Muscle layer of colon (tissue), 2 donors: Measurements from ENCODE around the gene NDUFS6.

Source experiments
- H3K27ac ChIP-seq: one replicate; pipeline ENCODE4 v1.7.0; 2013; ENCODE audit warnings: low read depth, mild to moderate bottlenecking, low read length, moderate library complexity
- H3K27me3 ChIP-seq, 2 donors: one replicate each; pipeline ENCODE4 v1.7.0; 2013; ENCODE audit warnings: low read length in 2 of 2, mild to moderate bottlenecking in 2 of 2; ENCODE audit not compliant: insufficient read depth in 2 of 2, control insufficient read depth in 1 of 2
- H3K36me3 ChIP-seq: one replicate; pipeline ENCODE4 v1.7.0; 2013; ENCODE audit warnings: mild to moderate bottlenecking, low read length; ENCODE audit not compliant: insufficient read depth
- H3K4me1 ChIP-seq: one replicate; pipeline ENCODE4 v1.7.0; 2013; ENCODE audit warnings: mild to moderate bottlenecking, low read length; ENCODE audit not compliant: insufficient read depth
- H3K4me3 ChIP-seq, 2 donors: one replicate each; pipeline ENCODE4 v1.7.0; 2013; ENCODE audit warnings: low read length in 2 of 2, low read depth in 1 of 2, mild to moderate bottlenecking in 1 of 2, moderate library complexity in 1 of 2
- H3K9ac ChIP-seq: one replicate; pipeline ENCODE4 v1.7.0; 2013; ENCODE audit warnings: low read length
- H3K9me3 ChIP-seq: one replicate; pipeline ENCODE4 v1.7.0; 2013; ENCODE audit warnings: mild to moderate bottlenecking, low read length
- donor health status: abdominal sarcoma.
- donor health status: Adenocarcinoma of cecum.

NDUFS6 gene

DNA sequence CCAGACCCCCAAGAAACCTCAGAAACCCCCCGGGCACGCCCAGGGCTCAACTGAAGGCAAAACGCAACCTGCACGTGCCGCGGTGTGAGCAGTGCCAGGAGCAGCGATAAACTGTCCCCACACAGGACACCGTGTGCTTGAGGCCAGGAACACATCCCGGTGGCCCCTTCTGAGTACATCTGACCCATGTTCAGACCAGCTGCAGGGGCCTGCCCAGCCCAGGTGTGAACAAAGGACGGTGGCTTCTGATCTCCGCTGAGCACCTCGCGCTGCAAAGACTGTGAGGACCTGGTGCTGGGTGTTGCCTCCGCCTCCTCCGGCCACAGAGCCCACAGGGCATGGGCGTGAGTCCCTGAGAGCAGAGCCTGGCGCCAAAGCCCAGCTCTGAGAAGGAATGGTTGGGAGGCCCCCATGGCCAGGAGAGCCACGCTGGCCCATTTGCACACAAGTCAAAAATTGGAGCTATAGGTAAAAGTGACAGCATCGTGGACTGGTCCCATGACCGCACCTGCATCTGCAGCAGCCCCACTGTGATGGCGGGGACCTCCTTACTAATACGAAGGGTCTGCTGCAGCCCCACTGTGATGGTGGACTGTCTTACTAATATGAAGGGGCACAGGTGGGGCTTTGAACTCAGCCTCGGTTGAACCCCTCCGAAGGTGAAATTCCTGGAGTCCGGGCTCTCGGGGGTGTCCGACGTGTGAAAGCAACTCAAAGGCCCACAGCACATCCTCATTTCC, 31.5 kb downstream of the NDUFS6 start:
- no peak overlapping the region for H3K9ac ChIP-seq
- H3K4me3 ChIP-seq: no peak overlapping the region
- no peaks in the 10 kb centered on the region for H3K27me3 ChIP-seq
- no peak overlapping the region for H3K27ac ChIP-seq
- no peaks in the 10 kb centered on the region for H3K4me1 ChIP-seq
- H3K9me3 ChIP-seq: no peaks in the 10 kb centered on the region
- H3K36me3 ChIP-seq: no peaks in the 10 kb centered on the region

GRCh38 chr5:1833264-1834021, 32.2 kb downstream of the NDUFS6 start:
- H3K4me3 ChIP-seq: no peak overlapping the region
- no peaks in the 10 kb centered on the region for H3K4me1 ChIP-seq
- H3K36me3 ChIP-seq: no peaks in the 10 kb centered on the region
- no peak overlapping the region for H3K27ac ChIP-seq
- H3K9me3 ChIP-seq: no peaks in the 10 kb centered on the region
- no peaks in the 10 kb centered on the region for H3K27me3 ChIP-seq
- no peak overlapping the region for H3K9ac ChIP-seq

DNA sequence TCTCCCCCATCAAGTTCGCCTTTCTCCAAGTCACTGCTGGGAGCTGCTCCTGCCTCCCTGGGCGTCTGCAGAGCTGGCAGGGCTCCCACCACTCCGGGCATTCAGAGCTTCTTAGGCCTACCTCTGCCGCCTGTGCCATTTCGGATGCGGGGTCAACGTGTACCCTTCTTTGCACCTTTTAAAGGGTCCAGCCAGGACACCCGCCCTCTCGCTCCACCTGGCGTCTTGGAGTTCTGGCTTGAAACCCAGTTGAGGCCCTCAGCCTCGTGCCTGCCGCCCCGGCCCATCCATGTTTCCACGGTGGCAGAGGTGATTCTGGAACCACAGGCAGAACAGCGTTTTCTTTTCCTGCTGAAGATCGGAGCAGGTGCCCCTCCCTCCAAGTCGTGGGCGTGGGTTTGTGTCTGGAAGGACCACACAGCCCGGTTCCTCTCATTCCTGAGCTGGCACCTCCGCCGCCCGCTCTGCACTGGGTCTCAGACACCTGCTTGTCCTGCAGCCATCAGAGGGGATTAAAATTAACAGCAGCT, 32.9 kb downstream of the NDUFS6 start:
- Histone ChIP-seq H3K9me3 (no peaks in the 10 kb centered on the region), H3K36me3 (no peaks in the 10 kb centered on the region), H3K27me3 (no peaks in the 10 kb centered on the region), H3K4me3 (no peak overlapping the region), H3K9ac (no peak overlapping the region), H3K4me1 (no peaks in the 10 kb centered on the region), H3K27ac (no peak overlapping the region)

- no peaks in the 10 kb centered on the region for H3K27me3 ChIP-seq
- H3K9me3 ChIP-seq: no peaks in the 10 kb centered on the region
Observed at GRCh38 chr5:1834721-1835429, 33.7 kb downstream of the NDUFS6 start.

GRCh38 chr5:1835431-1835830, 34.2 kb downstream of the NDUFS6 start:
- no peaks in the 10 kb centered on the region for H3K9me3 ChIP-seq
- no peaks in the 10 kb centered on the region for H3K4me1 ChIP-seq
- H3K27ac ChIP-seq: no peak overlapping the region
- H3K36me3 ChIP-seq: no peaks in the 10 kb centered on the region
- H3K27me3 ChIP-seq: peaks cover 0 to under 1% of the 10 kb centered on the region in 2 donors
- no peak overlapping the region for H3K4me3 ChIP-seq
- no peak overlapping the region for H3K9ac ChIP-seq

More at GRCh38 chr5:1834721-1835429, 33.7 kb downstream of the NDUFS6 start:
- Histone ChIP-seq H3K4me3 (no peak overlapping the region), H3K27ac (no peak overlapping the region), H3K36me3 (no peaks in the 10 kb centered on the region), H3K9ac (no peak overlapping the region), H3K4me1 (no peaks in the 10 kb centered on the region)

DNA sequence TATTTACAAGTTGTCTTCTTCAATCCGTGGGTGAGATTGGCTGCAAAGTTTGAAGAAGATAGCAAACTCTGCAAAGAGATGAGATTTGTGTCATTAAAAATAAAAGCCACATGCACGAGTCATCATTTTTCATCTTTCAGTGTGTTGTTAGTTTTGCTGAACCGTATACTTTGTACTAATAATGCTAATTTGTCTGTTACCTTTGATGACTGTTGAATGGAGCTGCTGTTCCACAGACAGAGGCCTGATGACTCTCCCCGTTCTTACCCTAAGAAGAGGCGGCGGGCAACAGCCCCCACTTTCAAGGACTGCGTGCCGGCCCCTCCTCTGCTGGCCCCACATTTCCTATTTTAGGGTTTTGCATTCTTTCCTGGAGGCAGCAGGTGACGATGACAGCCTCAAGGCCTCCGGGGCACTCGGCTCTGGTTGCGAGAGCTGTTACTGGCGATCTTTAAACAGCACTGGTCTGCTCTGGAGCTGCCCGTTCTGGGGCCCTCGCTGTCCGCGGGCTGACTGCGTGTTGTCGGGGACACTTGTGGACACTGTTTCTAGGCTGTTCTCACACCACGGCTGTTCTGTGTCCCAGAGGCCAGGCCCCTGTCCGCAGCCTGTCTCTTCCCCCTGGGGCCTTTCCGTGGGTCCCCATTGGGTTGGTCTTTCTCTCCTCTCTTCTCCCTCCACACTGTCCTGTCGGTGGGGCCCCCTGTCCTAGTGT, 35.1 kb downstream of the NDUFS6 start:
- no peak overlapping the region for H3K4me3 ChIP-seq
- H3K4me1 ChIP-seq: no peaks in the 10 kb centered on the region
- H3K27ac ChIP-seq: no peak overlapping the region
- H3K9ac ChIP-seq: no peak overlapping the region
- peaks cover 0 to 9% of the 10 kb centered on the region in 2 donors for H3K27me3 ChIP-seq
- no peaks in the 10 kb centered on the region for H3K9me3 ChIP-seq
- no peaks in the 10 kb centered on the region for H3K36me3 ChIP-seq

GRCh38 chr5:1836891-1837880, 36.0 kb downstream of the NDUFS6 start:
- Histone ChIP-seq H3K36me3 (no peaks in the 10 kb centered on the region), H3K4me1 (no peaks in the 10 kb centered on the region), H3K9ac (no peak overlapping the region), H3K27me3 (peaks cover 0 to 10% of the 10 kb centered on the region in 2 donors), H3K4me3 (no peak overlapping the region), H3K9me3 (no peaks in the 10 kb centered on the region), H3K27ac (no peak overlapping the region)

DNA sequence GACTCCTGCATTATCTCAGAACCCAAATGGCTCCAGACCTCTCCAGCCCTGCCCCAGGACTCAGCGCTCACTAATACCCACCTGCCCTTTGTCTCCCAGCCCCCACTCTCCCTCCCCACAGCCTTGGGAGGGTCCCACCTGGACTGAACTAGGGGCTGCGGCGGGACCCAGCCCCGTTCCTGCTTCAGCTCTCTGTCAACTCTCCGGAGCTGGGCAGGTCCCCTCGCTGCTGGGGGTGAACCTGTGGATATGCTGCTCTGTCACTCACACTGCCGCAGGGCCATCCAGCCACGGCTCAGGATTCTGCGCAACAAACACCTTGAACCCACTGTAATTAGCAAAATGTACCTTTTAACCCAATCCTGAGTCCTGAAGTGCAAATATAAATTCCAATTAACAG, 36.8 kb downstream of the NDUFS6 start:
- Histone ChIP-seq H3K9me3 (no peaks in the 10 kb centered on the region), H3K36me3 (no peaks in the 10 kb centered on the region), H3K4me1 (no peaks in the 10 kb centered on the region), H3K27ac (no peak overlapping the region), H3K27me3 (peaks cover 0 to 10% of the 10 kb centered on the region in 2 donors), H3K4me3 (no peak overlapping the region), H3K9ac (no peak overlapping the region)

DNA sequence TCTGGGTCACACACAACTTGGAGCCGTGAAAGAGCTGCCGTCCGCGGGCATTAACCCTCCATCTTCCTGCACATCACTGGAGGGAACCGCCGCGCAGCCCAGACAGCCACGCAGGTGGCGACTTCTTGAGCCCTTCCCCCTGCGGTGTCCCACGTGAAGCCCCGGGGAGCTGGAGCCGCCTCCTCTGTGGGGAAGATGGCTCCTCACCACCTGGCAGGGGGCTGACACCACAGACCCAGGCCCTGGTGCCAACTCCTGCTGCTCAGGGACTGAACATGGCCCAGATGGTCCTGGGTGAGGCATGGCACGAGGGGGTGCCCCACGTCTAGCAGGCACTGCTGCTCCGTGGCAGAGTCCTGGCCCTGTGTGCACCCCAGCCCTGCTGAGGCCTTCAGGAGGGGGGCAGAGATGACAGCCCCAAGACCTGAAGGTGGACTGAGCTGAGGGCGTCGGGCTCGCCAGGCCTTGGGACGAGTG, 38.9 kb downstream of the NDUFS6 start:
- Histone ChIP-seq H3K4me3 (no peak overlapping the region), H3K27ac (no peak overlapping the region), H3K9me3 (no peaks in the 10 kb centered on the region), H3K4me1 (no peaks in the 10 kb centered on the region), H3K9ac (no peak overlapping the region), H3K36me3 (no peaks in the 10 kb centered on the region), H3K27me3 (peaks cover 0 to 10% of the 10 kb centered on the region in 2 donors)
